GM06990 (cell line): ENCODE results near the gene RAD54L2.
"Not testable (repeated sequence)": the region's sequence is repeated elsewhere in the genome, so short reads cannot be mapped to it uniquely, and the experiment has no call there.

Experiments
- DNase-seq: peaks from one replicate; pipeline ENCODE4 v3.0.0-alpha.2; 2011; ENCODE audit not compliant: insufficient read length; ENCODE audit errors: extremely low read depth
- H3K27me3 ChIP-seq: replicated peaks from 2 replicates; pipeline ENCODE4 v1.6.0; 2011; ENCODE audit warnings: low read length; ENCODE audit not compliant: control insufficient read depth, insufficient read depth
- H3K36me3 ChIP-seq: 2 replicates; pipeline ENCODE4 v1.5.1; 2011; ENCODE audit warnings: low read length; ENCODE audit not compliant: control insufficient read depth, insufficient read depth
- H3K4me3 ChIP-seq: replicated peaks from 2 replicates; pipeline ENCODE4 v1.5.1; 2011; ENCODE audit warnings: low read depth, mild to moderate bottlenecking, control low read depth, low read length
- CTCF ChIP-seq: IDR thresholded peaks from 2 replicates; pipeline ENCODE4 v1.5.1; 2011; ENCODE audit warnings: low read length, control low read depth, mild to moderate bottlenecking, inconsistent platforms; ENCODE audit not compliant: insufficient read depth, poor library complexity, severe bottlenecking

Gene RAD54L2

GRCh38 chr3:51522273-51522962 is 16.1 kb upstream of the RAD54L2 start:
- no peak overlapping the region for H3K4me3 ChIP-seq
- no peak for DNase-seq
- H3K27me3 ChIP-seq, result no peaks in the 10 kb centered on the region
- no peak for TF ChIP-seq CTCF
- no peaks in the 10 kb centered on the region for H3K36me3 ChIP-seq

- not testable (repeated sequence) for H3K4me3 ChIP-seq, DNase-seq, H3K36me3 ChIP-seq, H3K27me3 ChIP-seq
These were observed 13.6 kb upstream of the RAD54L2 start for GRCh38 chr3:51524874-51525273.

- DNase-seq, result no peak
- no peaks in the 10 kb centered on the region for H3K27me3 ChIP-seq
- no peak overlapping the region for H3K4me3 ChIP-seq
- TF ChIP-seq CTCF, result no peak
- no peaks in the 10 kb centered on the region for H3K36me3 ChIP-seq
These were observed 8.0 kb upstream of the RAD54L2 start for GRCh38 chr3:51530485-51530884.

GRCh38 chr3:51535146-51536019 is 3.1 kb upstream of the RAD54L2 start:
- peak; percentile 8 for DNase-seq
- no peak for TF ChIP-seq CTCF
- no peaks in the 10 kb centered on the region for H3K27me3 ChIP-seq
- no peaks in the 10 kb centered on the region for H3K36me3 ChIP-seq
- H3K4me3 ChIP-seq, result no peak overlapping the region

GRCh38 chr3:51537631-51538030 is 888 bp upstream of the RAD54L2 start:
- H3K36me3 ChIP-seq, DNase-seq, H3K27me3 ChIP-seq: not testable (repeated sequence)
- peak overlapping the region; percentile 85 for H3K4me3 ChIP-seq

- TF ChIP-seq CTCF, result no peak
- H3K27me3 ChIP-seq, result no peaks in the 10 kb centered on the region
- H3K36me3 ChIP-seq, result no peaks in the 10 kb centered on the region; the same call in 1 of the 2 replicates
- no peak for DNase-seq
- H3K4me3 ChIP-seq, result peak overlapping the region; percentile 85
These were observed 432 bp upstream of the RAD54L2 start for GRCh38 chr3:51538115-51538458.
